Mesenchymal stem cell (in vitro differentiated cells and primary cell): ENCODE measurements around the gene CDA.

Experiments
- DNase-seq: peaks from one replicate; pipeline ENCODE4 v3.0.0-alpha.2; 2013
- H2AFZ ChIP-seq: one replicate; pipeline ENCODE4 v1.6.1; 2013; ENCODE audit warnings: low read depth, mild to moderate bottlenecking, control low read depth, inconsistent platforms, low read length, moderate library complexity
- H2AK5ac ChIP-seq: 2 replicates; pipeline ENCODE4 v1.6.1; 2013; ENCODE audit warnings: low read length, moderate library complexity, mild to moderate bottlenecking, inconsistent platforms; ENCODE audit not compliant: severe bottlenecking
- H2BK120ac ChIP-seq: one replicate; pipeline ENCODE4 v1.6.1; 2013; ENCODE audit warnings: low read depth, mild to moderate bottlenecking, inconsistent platforms, low read length, moderate library complexity
- H2BK12ac ChIP-seq, 2 experiments: one replicate each; pipeline ENCODE4 v1.6.1; 2013; ENCODE audit warnings: inconsistent platforms in 2 of 2, low read length in 2 of 2, mild to moderate bottlenecking in 2 of 2, moderate library complexity in 2 of 2, control low read depth in 1 of 2
- H2BK15ac ChIP-seq: one replicate; pipeline ENCODE4 v1.6.1; 2013; ENCODE audit warnings: mild to moderate bottlenecking, low read depth, inconsistent platforms; ENCODE audit not compliant: poor library complexity, severe bottlenecking
- H2BK5ac ChIP-seq: 2 replicates; pipeline ENCODE4 v1.6.1; 2013; ENCODE audit warnings: low read depth, mild to moderate bottlenecking, low read length, control low read depth, inconsistent platforms; ENCODE audit not compliant: poor library complexity, severe bottlenecking
- H3K14ac ChIP-seq, 2 experiments: one replicate each; pipeline ENCODE4 v1.6.1; 2013; ENCODE audit warnings: inconsistent platforms in 2 of 2, low read length in 2 of 2, control low read depth in 1 of 2, mild to moderate bottlenecking in 1 of 2, moderate library complexity in 1 of 2
- H3K18ac ChIP-seq, 2 experiments: one replicate each; pipeline ENCODE4 v1.6.1; 2013; ENCODE audit warnings: inconsistent platforms in 2 of 2, low read length in 2 of 2, control low read depth in 1 of 2, low read depth in 1 of 2, mild to moderate bottlenecking in 1 of 2
- H3K23ac ChIP-seq, 2 experiments: one replicate each; pipeline ENCODE4 v1.6.1; 2013; ENCODE audit warnings: inconsistent platforms in 2 of 2, low read length in 2 of 2, mild to moderate bottlenecking in 2 of 2, moderate library complexity in 2 of 2, control low read depth in 1 of 2
- H3K27ac ChIP-seq: 2 replicates; pipeline ENCODE4 v1.5.1; 2013; ENCODE audit warnings: mild to moderate bottlenecking, moderate library complexity, low read length, control low read depth, inconsistent platforms; ENCODE audit not compliant: poor library complexity, severe bottlenecking
- H3K27me3 ChIP-seq, 2 experiments: 2 replicates each; pipeline versions ENCODE4 v1.6.1 to v1.7.0; 2013; ENCODE audit warnings: low read length in 2 of 2, mild to moderate bottlenecking in 2 of 2, moderate library complexity in 2 of 2, control low read depth in 1 of 2, inconsistent platforms in 1 of 2; ENCODE audit not compliant: control insufficient read depth in 1 of 2, insufficient read depth in 1 of 2
- H3K36me3 ChIP-seq, 2 experiments: 2 replicates each; pipeline versions ENCODE4 v1.6.1 to v1.7.0; 2013; ENCODE audit warnings: low read length in 2 of 2, control low read depth in 1 of 2, inconsistent platforms in 1 of 2, low read depth in 1 of 2, mild to moderate bottlenecking in 1 of 2; ENCODE audit not compliant: insufficient read depth in 2 of 2, control insufficient read depth in 1 of 2
- H3K4ac ChIP-seq, 2 experiments: one replicate each; pipeline ENCODE4 v1.6.1; 2013; ENCODE audit warnings: inconsistent platforms in 2 of 2, low read length in 2 of 2, mild to moderate bottlenecking in 2 of 2, moderate library complexity in 2 of 2, control low read depth in 1 of 2, low read depth in 1 of 2
- H3K4me1 ChIP-seq: 2 replicates; pipeline ENCODE4 v1.6.1; 2013; ENCODE audit warnings: low read depth, low read length, control low read depth; ENCODE audit not compliant: control insufficient read depth, insufficient read depth
- H3K4me2 ChIP-seq: 2 replicates; pipeline ENCODE4 v1.6.1; 2013; ENCODE audit warnings: low read length, mild to moderate bottlenecking, inconsistent platforms; ENCODE audit not compliant: poor library complexity, severe bottlenecking
- H3K4me3 ChIP-seq, 2 experiments: 2 replicates each; pipeline versions ENCODE4 v1.5.1 to v1.7.0; 2013; ENCODE audit warnings: low read length in 2 of 2, mild to moderate bottlenecking in 2 of 2, control low read depth in 1 of 2, low read depth in 1 of 2; ENCODE audit not compliant: insufficient read depth in 1 of 2
- H3K79me1 ChIP-seq: replicated peaks from 2 replicates; pipeline ENCODE4 v1.6.1; 2013; ENCODE audit warnings: mild to moderate bottlenecking, control low read depth, low read length, inconsistent platforms; ENCODE audit not compliant: poor library complexity, severe bottlenecking
- H3K9ac ChIP-seq: 2 replicates; pipeline ENCODE4 v1.7.0; 2013; ENCODE audit warnings: mild to moderate bottlenecking, low read length, moderate library complexity
- H3K9me3 ChIP-seq: 2 replicates; pipeline ENCODE4 v1.7.0; 2013; ENCODE audit warnings: mild to moderate bottlenecking, low read length; ENCODE audit not compliant: control insufficient read depth
- H4K8ac ChIP-seq: one replicate; pipeline ENCODE4 v1.6.1; 2013; ENCODE audit warnings: inconsistent platforms, mild to moderate bottlenecking, low read length, moderate library complexity
- H4K91ac ChIP-seq: one replicate; pipeline ENCODE4 v1.6.1; 2013; ENCODE audit warnings: mild to moderate bottlenecking, low read length, inconsistent platforms
- WGBS: methylation state at CpG from one replicate; pipeline ENCODE4 v1.1.7; 2013; ENCODE audit warnings: mixed read lengths; 5-methylcytosine and 5-hydroxymethylcytosine counted together

CDA gene

DNA sequence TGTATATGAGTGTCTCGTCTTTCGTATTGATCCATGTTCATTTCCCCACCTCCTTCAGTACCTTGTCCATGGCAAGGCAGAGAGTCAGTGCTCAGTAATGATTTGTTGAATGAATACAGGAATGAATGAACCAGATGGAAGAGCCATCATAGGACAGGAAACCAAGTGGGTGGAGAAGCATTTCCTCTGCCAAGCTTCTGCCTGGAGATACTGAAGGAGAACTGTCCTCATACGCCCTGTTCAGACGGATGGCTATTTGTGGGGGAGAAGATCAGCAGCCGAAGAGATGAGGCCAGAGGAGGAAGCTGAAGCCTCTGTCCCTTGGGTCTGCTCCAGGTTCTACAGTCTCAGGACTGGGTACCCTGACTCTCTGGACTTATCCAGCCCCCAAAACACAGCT, 30.7 kb upstream of the CDA start:
- 75% methylated on average over 5 of the region's 5 CpGs for WGBS
- Histone ChIP-seq H2AK5ac (no peak overlapping the region), H2AFZ (no peak overlapping the region), H3K4me1 (peaks cover 8% of the 10 kb centered on the region), H3K36me3 (no peaks in the 10 kb centered on the region), H3K18ac (no peak overlapping the region), H3K9ac (no peak overlapping the region), H3K14ac (no peak overlapping the region), H3K27me3 (peaks cover 37 to 71% of the 10 kb centered on the region in 2 experiments), H3K9me3 (no peaks in the 10 kb centered on the region), H3K27ac (no peak overlapping the region), H3K4me3 (no peak overlapping the region), H4K91ac (no peak overlapping the region), H3K4me2 (no peak overlapping the region), H3K79me1 (no peaks in the 10 kb centered on the region), H2BK15ac (no peak overlapping the region), H2BK120ac (no peak overlapping the region), H3K23ac (no peak overlapping the region), H2BK5ac (no peak overlapping the region), H3K4ac (no peak overlapping the region), H4K8ac (no peak overlapping the region), H2BK12ac (no peak overlapping the region)
- DNase-seq: no peak

DNA sequence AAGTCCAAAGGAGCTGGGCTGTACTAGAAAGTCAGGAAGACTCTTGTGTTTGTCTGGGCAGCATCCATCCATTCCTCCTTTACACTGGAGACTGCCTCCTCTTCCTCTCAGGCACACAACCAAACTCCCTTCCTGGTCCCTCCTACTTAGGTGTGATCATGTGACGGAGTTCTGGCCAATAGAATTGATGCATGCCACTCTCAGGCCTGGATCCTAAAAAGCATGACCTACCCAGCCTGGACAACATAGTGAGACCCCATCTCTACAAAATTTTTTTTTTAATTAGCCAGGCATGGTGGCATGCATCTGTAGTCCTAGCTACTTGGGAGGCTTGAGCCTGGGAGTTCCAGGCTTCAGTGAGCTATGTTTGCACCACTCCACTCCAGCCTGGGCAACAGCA, 27.9 kb upstream of the CDA start:
- no peak overlapping the region for H3K9ac ChIP-seq
- no peaks in the 10 kb centered on the region for H3K4me1 ChIP-seq
- no peak overlapping the region for H3K4me3 ChIP-seq
- no peak overlapping the region for H2AFZ ChIP-seq
- H2BK12ac ChIP-seq: no peak overlapping the region
- H2BK5ac ChIP-seq: no peak overlapping the region
- H3K14ac ChIP-seq: no peak overlapping the region
- no peak overlapping the region for H3K23ac ChIP-seq
- no peak overlapping the region for H2BK120ac ChIP-seq
- H3K36me3 ChIP-seq: no peaks in the 10 kb centered on the region
- no peak for DNase-seq
- no peak overlapping the region for H4K91ac ChIP-seq
- WGBS: 56% methylated on average over 1 of the region's 1 CpG
- H3K27me3 ChIP-seq: peaks cover 23 to 55% of the 10 kb centered on the region in 2 experiments
- H4K8ac ChIP-seq: no peak overlapping the region
- H3K4me2 ChIP-seq: no peak overlapping the region
- H3K27ac ChIP-seq: no peak overlapping the region
- H3K18ac ChIP-seq: no peak overlapping the region
- H2BK15ac ChIP-seq: no peak overlapping the region
- no peaks in the 10 kb centered on the region for H3K79me1 ChIP-seq
- no peaks in the 10 kb centered on the region for H3K9me3 ChIP-seq
- H3K4ac ChIP-seq: no peak overlapping the region
- no peak overlapping the region for H2AK5ac ChIP-seq

DNA sequence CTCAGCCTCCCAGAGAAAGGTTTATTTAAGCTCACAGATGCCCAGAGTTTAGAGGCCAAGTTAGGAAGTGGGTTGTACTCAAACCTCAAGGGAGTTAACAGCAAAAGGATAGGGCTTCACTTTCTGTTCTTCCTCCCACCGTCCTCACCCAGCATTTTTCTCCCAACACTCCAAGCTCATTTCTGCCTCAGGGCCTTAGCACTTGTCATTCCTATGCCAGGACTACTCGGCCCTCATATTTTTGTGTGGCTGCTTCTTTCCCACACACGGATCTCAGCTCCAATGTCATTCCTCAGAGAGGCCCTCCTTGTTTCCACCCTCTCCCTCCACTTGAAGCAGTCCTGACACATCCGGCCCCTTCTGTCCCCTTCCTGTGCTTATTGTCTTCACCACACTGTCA, 23.7 kb upstream of the CDA start:
- Histone ChIP-seq H3K9ac (no peak overlapping the region), H2AK5ac (no peak overlapping the region), H4K8ac (no peak overlapping the region), H3K23ac (no peak overlapping the region), H2BK12ac (no peak overlapping the region), H3K79me1 (no peaks in the 10 kb centered on the region), H3K27me3 (peaks cover 24 to 36% of the 10 kb centered on the region in 2 experiments), H3K18ac (no peak overlapping the region), H3K4me2 (no peak overlapping the region), H3K36me3 (no peaks in the 10 kb centered on the region), H4K91ac (no peak overlapping the region), H2BK120ac (no peak overlapping the region), H2BK5ac (no peak overlapping the region), H3K14ac (no peak overlapping the region), H3K4me1 (no peaks in the 10 kb centered on the region), H2BK15ac (no peak overlapping the region), H3K4ac (no peak overlapping the region), H3K27ac (no peak overlapping the region), H3K4me3 (no peak overlapping the region), H2AFZ (no peak overlapping the region), H3K9me3 (no peaks in the 10 kb centered on the region)
- no peak for DNase-seq
- WGBS: 65% methylated on average over 4 of the region's 4 CpGs

DNA sequence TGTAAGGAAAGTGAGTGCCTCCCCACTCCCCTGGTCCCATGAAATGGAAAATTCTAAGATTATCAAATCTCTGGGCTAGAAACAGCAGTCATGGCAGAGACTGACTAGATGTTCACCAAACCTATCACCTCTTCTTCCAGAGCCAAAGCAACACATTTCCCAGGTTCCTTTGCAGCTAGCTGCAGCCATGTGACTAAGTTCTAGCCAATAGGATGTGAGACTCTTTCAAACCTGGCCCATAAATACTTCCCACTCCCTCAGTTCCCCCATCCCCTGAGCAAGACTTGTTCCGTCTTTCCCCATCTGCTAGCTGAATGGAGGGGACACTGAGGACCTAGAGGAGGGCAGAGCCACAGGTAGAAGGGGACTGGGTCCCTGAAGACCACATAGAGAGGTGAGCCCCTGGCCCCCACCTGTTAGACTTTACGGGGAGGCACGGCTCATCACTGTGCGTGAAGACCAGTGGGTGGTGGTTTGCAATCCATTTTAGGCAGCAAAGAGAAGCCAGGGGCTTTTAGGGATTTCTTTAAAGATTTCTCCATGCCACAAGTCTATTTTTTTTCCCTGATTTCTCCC, 19.3 kb upstream of the CDA start:
- Histone ChIP-seq H2BK12ac (no peak overlapping the region), H3K27me3 (peaks cover 17 to 22% of the 10 kb centered on the region in 2 experiments), H4K91ac (no peak overlapping the region), H2AFZ (no peak overlapping the region), H3K27ac (no peak overlapping the region), H2BK120ac (no peak overlapping the region), H2BK15ac (no peak overlapping the region), H3K23ac (no peak overlapping the region), H3K18ac (no peak overlapping the region), H3K4me1 (no peaks in the 10 kb centered on the region), H3K4ac (no peak overlapping the region), H3K4me2 (no peak overlapping the region), H3K9me3 (peaks cover 8% of the 10 kb centered on the region), H3K14ac (no peak overlapping the region), H3K79me1 (no peaks in the 10 kb centered on the region), H4K8ac (no peak overlapping the region), H3K36me3 (no peaks in the 10 kb centered on the region), H3K4me3 (no peak overlapping the region), H3K9ac (no peak overlapping the region), H2BK5ac (no peak overlapping the region), H2AK5ac (no peak overlapping the region)
- WGBS: 92% methylated on average over 4 of the region's 4 CpGs
- no peak for DNase-seq
